ENCODE data around the gene FAM200B.

- TF ChIP-seq CTCF (IDR thresholded peaks at IDR 0.05) (no peak), EZH2 (IDR thresholded peaks at IDR 0.05) (no peak)
Observed at GRCh38 chr4:15695729-15696128, 14.1 kb downstream of the FAM200B start.

All from neural progenitor cell (in vitro differentiated cells).